NCI-H1105 treated with DMSO at 0.1 percent for 48 hours (cell line): ENCODE measurements around the gene PLIN1.

ENCODE experiments used
- DNase-seq: peaks from one replicate; lab custom pipeline; 2025; lab: John Stamatoyannopoulos, UW

PLIN1 gene

GRCh38 chr15:89654301-89654761, 24.8 kb downstream of the PLIN1 start:
- no peak for DNase-seq

GRCh38 chr15:89653578-89653977, 25.6 kb downstream of the PLIN1 start:
- DNase-seq: no peak

GRCh38 chr15:89652666-89653065, 26.5 kb downstream of the PLIN1 start:
- DNase-seq: no peak

- DNase-seq: no peak
These were observed 27.0 kb downstream of the PLIN1 start for GRCh38 chr15:89652131-89652530.

GRCh38 chr15:89649716-89650115, 29.5 kb downstream of the PLIN1 start:
- DNase-seq: no peak

GRCh38 chr15:89649013-89649625, 30.0 kb downstream of the PLIN1 start:
- DNase-seq: no peak

- no peak for DNase-seq
These were observed 30.8 kb downstream of the PLIN1 start for GRCh38 chr15:89648106-89649012.

- peak; percentile 10 for DNase-seq
These were observed 31.8 kb downstream of the PLIN1 start for GRCh38 chr15:89647191-89647851.

- DNase-seq: no peak
These were observed 32.6 kb downstream of the PLIN1 start for GRCh38 chr15:89646416-89647141.

- no peak for DNase-seq
These were observed 33.5 kb downstream of the PLIN1 start for GRCh38 chr15:89645680-89646079.

GRCh38 chr15:89642106-89642505, 37.1 kb downstream of the PLIN1 start:
- DNase-seq: no peak

- DNase-seq: no peak
These were observed 38.1 kb downstream of the PLIN1 start for GRCh38 chr15:89641053-89641452.

GRCh38 chr15:89640245-89640644, 38.9 kb downstream of the PLIN1 start:
- no peak for DNase-seq

- no peak for DNase-seq
These were observed 45.6 kb downstream of the PLIN1 start for GRCh38 chr15:89633585-89633984.

- no peak for DNase-seq
These were observed 46.4 kb downstream of the PLIN1 start for GRCh38 chr15:89632563-89633430.

GRCh38 chr15:89631902-89632264, 47.3 kb downstream of the PLIN1 start:
- DNase-seq: no peak

GRCh38 chr15:89630974-89631901, 47.9 kb downstream of the PLIN1 start:
- no peak for DNase-seq

- DNase-seq: no peak
These were observed 48.9 kb downstream of the PLIN1 start for GRCh38 chr15:89630260-89630659.

- DNase-seq: no peak
These were observed 49.3 kb downstream of the PLIN1 start for GRCh38 chr15:89629829-89630228.
